DND-41 (cell line): Measurements from ENCODE around the gene NHERF2.

Experiments used
- ATAC-seq: fragments of 200-7000 bp; cut with Tn5 transposase; 3 replicates; pipeline ENCODE4 v1.9.1; 2021; ENCODE audit warnings: low read depth; ENCODE audit not compliant: insufficient read depth
- DNase-seq: peaks from one replicate; pipeline ENCODE4 v3.0.0-alpha.2; 2020
- H2AFZ ChIP-seq: 2 replicates; pipeline ENCODE4 v1.6.0; 2012; ENCODE audit warnings: low read depth, low read length
- H3K27ac ChIP-seq: 2 replicates; pipeline ENCODE4 v1.5.1; 2012; ENCODE audit warnings: low read length, inconsistent platforms
- H3K27me3 ChIP-seq: fragments of 200-600 bp; sonication (generic); 2 replicates; pipeline ENCODE4 v1.6.0; 2012; ENCODE audit warnings: low read length, mild to moderate bottlenecking, inconsistent platforms; ENCODE audit not compliant: insufficient read depth, poor library complexity
- H3K36me3 ChIP-seq: 2 replicates; pipeline ENCODE4 v1.5.1; 2012; ENCODE audit warnings: low read length, inconsistent platforms; ENCODE audit not compliant: insufficient read depth
- H3K4me1 ChIP-seq: 2 replicates; pipeline ENCODE4 v1.5.1; 2012; ENCODE audit warnings: mild to moderate bottlenecking, low read length; ENCODE audit not compliant: insufficient read depth
- H3K4me2 ChIP-seq: 2 replicates; pipeline ENCODE4 v1.6.0; 2012; ENCODE audit warnings: mild to moderate bottlenecking, moderate library complexity, low read length, inconsistent platforms; ENCODE audit not compliant: insufficient read depth
- H3K4me3 ChIP-seq, 2 experiments: fragments of 200-600 bp in 1 of 2; shearing (Covaris generic) in 1 of 2; 2 replicates each; pipeline ENCODE4 v1.5.1; 2012 to 2016; ENCODE audit warnings: inconsistent platforms in 2 of 2, low read length in 2 of 2, mild to moderate bottlenecking in 2 of 2, low read depth in 1 of 2, moderate library complexity in 1 of 2
- H3K79me2 ChIP-seq: 2 replicates; pipeline ENCODE4 v1.6.0; 2012; ENCODE audit warnings: low read length, inconsistent platforms; ENCODE audit not compliant: insufficient read depth
- H3K9ac ChIP-seq: 2 replicates; pipeline ENCODE4 v1.6.0; 2012; ENCODE audit warnings: low read depth, mild to moderate bottlenecking, inconsistent platforms, low read length, moderate library complexity
- H3K9me3 ChIP-seq: 2 replicates; pipeline ENCODE4 v1.5.1; 2012; ENCODE audit warnings: low read length, moderate library complexity, mild to moderate bottlenecking, inconsistent platforms; ENCODE audit not compliant: insufficient read depth, severe bottlenecking
- H4K20me1 ChIP-seq: 2 replicates; pipeline ENCODE4 v1.6.0; 2012; ENCODE audit warnings: low read length; ENCODE audit not compliant: insufficient read depth
- CTCF ChIP-seq: IDR thresholded peaks from 2 replicates; pipeline ENCODE4 v1.5.1; 2012; ENCODE audit warnings: borderline replicate concordance, low read length, moderate library complexity, mild to moderate bottlenecking; ENCODE audit not compliant: poor library complexity, severe bottlenecking; ENCODE audit errors: extremely low read depth
- EZH2 ChIP-seq: IDR thresholded peaks from 3 replicates; pipeline ENCODE4 v1.6.1; 2012; ENCODE audit warnings: borderline replicate concordance, low read depth, mild to moderate bottlenecking, moderate library complexity, low read length, inconsistent platforms; ENCODE audit not compliant: severe bottlenecking

The NHERF2 gene

GRCh38 chr16:1990351-1991134 lies 36.2 kb upstream of the NHERF2 start:
- no peak overlapping the region for H3K9ac ChIP-seq
- H3K79me2 ChIP-seq: no peaks in the 10 kb centered on the region
- peaks cover under 1% of the 10 kb centered on the region; the same call in 1 of the 2 replicates for H3K4me1 ChIP-seq
- no peak overlapping the region for H2AFZ ChIP-seq
- TF ChIP-seq EZH2 (no peak), CTCF (no peak)
- no peak for ATAC-seq
- H3K27me3 ChIP-seq: no peaks in the 10 kb centered on the region
- H3K4me3 ChIP-seq: no peak overlapping the region
- H3K9me3 ChIP-seq: no peaks in the 10 kb centered on the region
- H3K4me2 ChIP-seq: no peak overlapping the region
- no peaks in the 10 kb centered on the region for H4K20me1 ChIP-seq
- DNase-seq: no peak
- peaks cover 9% of the 10 kb centered on the region for H3K36me3 ChIP-seq
- no peak overlapping the region for H3K27ac ChIP-seq

GRCh38 chr16:1991135-1991551 lies 35.6 kb upstream of the NHERF2 start:
- Histone ChIP-seq H3K9me3 (no peaks in the 10 kb centered on the region), H3K4me1 (no peaks in the 10 kb centered on the region), H3K4me2 (no peak overlapping the region), H2AFZ (no peak overlapping the region), H3K79me2 (no peaks in the 10 kb centered on the region), H3K9ac (no peak overlapping the region), H3K36me3 (peaks cover 4% of the 10 kb centered on the region), H4K20me1 (no peaks in the 10 kb centered on the region), H3K27ac (no peak overlapping the region), H3K27me3 (no peaks in the 10 kb centered on the region), H3K4me3 (no peak overlapping the region)
- no peak for TF ChIP-seq EZH2
- no peak for TF ChIP-seq CTCF
- DNase-seq (no peak), ATAC-seq (no peak)

GRCh38 chr16:1991588-1991947 lies 35.1 kb upstream of the NHERF2 start:
- no peak overlapping the region for H3K4me3 ChIP-seq
- H3K27me3 ChIP-seq: no peaks in the 10 kb centered on the region
- H4K20me1 ChIP-seq: no peaks in the 10 kb centered on the region
- H3K9ac ChIP-seq: no peak overlapping the region
- H3K4me1 ChIP-seq: no peaks in the 10 kb centered on the region
- H3K4me2 ChIP-seq: no peak overlapping the region
- ATAC-seq (no peak), DNase-seq (no peak)
- peaks cover under 1% of the 10 kb centered on the region; the same call in 1 of the 2 replicates for H3K36me3 ChIP-seq
- no peak overlapping the region for H3K27ac ChIP-seq
- H2AFZ ChIP-seq: no peak overlapping the region
- TF ChIP-seq CTCF (no peak), EZH2 (no peak)
- no peaks in the 10 kb centered on the region for H3K79me2 ChIP-seq
- H3K9me3 ChIP-seq: no peaks in the 10 kb centered on the region
